ENCODE results near the gene LDLRAD4. TPM values are rescaled to one million over a fixed set of nuclear protein-coding genes. Genes with fewer than 3 reads are reported as not detected.
"Not testable (repeated sequence)": the region's sequence is repeated elsewhere in the genome, so short reads cannot be mapped to it uniquely, and the experiment has no call there.

Gene LDLRAD4
- total and polyA plus RNA-seq, 2 experiments from 2014 or later: 0.73 to 1.9 TPM

GRCh38 chr18:13690060-13690459 is 471.5 kb downstream of the LDLRAD4 start:
- H3K36me3 Mint-ChIP-seq (ENCODE audit: low read depth): peaks cover 44% of the 10 kb centered on the region
- H3K9me2 ChIP-seq (ENCODE audit: insufficient read depth); H3K27ac ChIP-seq (ENCODE audit: low read depth); H3K4me1 ChIP-seq (ENCODE audit: insufficient read depth); H4K20me1 ChIP-seq (replicated peaks; ENCODE audit: insufficient read depth); H3F3A ChIP-seq (replicated peaks; ENCODE audit: low read depth); H3K4me2 ChIP-seq; H3K4me1 Mint-ChIP-seq; H3K36me3 ChIP-seq (ENCODE audit: insufficient read depth); DNase-seq (ENCODE audit: low spot score); H3K4me3 Mint-ChIP-seq; H2AFZ ChIP-seq; H3K27ac Mint-ChIP-seq; H3K27me3 ChIP-seq (ENCODE audit: insufficient read depth); H3K4me3 ChIP-seq; H3K27me3 Mint-ChIP-seq (ENCODE audit: insufficient read depth, low read depth, poor library complexity); ATAC-seq: not testable (repeated sequence)
- peaks cover 44% of the 10 kb centered on the region for H3K9me3 Mint-ChIP-seq
- H3K79me2 ChIP-seq (replicated peaks; ENCODE audit: insufficient read depth): peaks cover 60% of the 10 kb centered on the region

- not testable (repeated sequence) for H3K4me3 Mint-ChIP-seq; H2AFZ ChIP-seq; H3K36me3 ChIP-seq (ENCODE audit: insufficient read depth); ATAC-seq; H3K27me3 ChIP-seq (ENCODE audit: insufficient read depth); H3K4me1 Mint-ChIP-seq; H3K4me1 ChIP-seq (ENCODE audit: insufficient read depth); H3K9me2 ChIP-seq (ENCODE audit: insufficient read depth); H3K4me2 ChIP-seq; H3K27ac ChIP-seq (ENCODE audit: low read depth); H4K20me1 ChIP-seq (replicated peaks; ENCODE audit: insufficient read depth); H3K27ac Mint-ChIP-seq; H3F3A ChIP-seq (replicated peaks; ENCODE audit: low read depth); H3K27me3 Mint-ChIP-seq (ENCODE audit: insufficient read depth, low read depth, poor library complexity); H3K4me3 ChIP-seq; DNase-seq (ENCODE audit: low spot score)
- Mint-ChIP-seq H3K9me3 (peaks cover 59% of the 10 kb centered on the region), H3K36me3 (ENCODE audit: low read depth) (peaks cover 44% of the 10 kb centered on the region)
- peaks cover 88% of the 10 kb centered on the region for H3K79me2 ChIP-seq (replicated peaks; ENCODE audit: insufficient read depth)
Measured at GRCh38 chr18:13695337-13695736, 476.8 kb downstream of the LDLRAD4 start.

GRCh38 chr18:13696961-13697360 is 478.4 kb downstream of the LDLRAD4 start:
- Mint-ChIP-seq H3K36me3 (ENCODE audit: low read depth) (peaks cover 49% of the 10 kb centered on the region), H3K9me3 (peaks cover 66% of the 10 kb centered on the region), H3K27me3 (ENCODE audit: insufficient read depth, low read depth, poor library complexity) (no peaks in the 10 kb centered on the region), H3K4me3 (no peak overlapping the region), H3K27ac (no peak overlapping the region), H3K4me1 (no peaks in the 10 kb centered on the region)
- no peaks in the 10 kb centered on the region for H4K20me1 ChIP-seq (replicated peaks; ENCODE audit: insufficient read depth)
- H3K79me2 ChIP-seq (replicated peaks; ENCODE audit: insufficient read depth): peaks cover 93% of the 10 kb centered on the region
- H3K4me1 ChIP-seq (ENCODE audit: insufficient read depth): no peaks in the 10 kb centered on the region
- DNase-seq (ENCODE audit: low spot score): no peak
- H3K4me3 ChIP-seq: no peak overlapping the region
- no peaks in the 10 kb centered on the region for H3F3A ChIP-seq (replicated peaks; ENCODE audit: low read depth)
- H3K4me2 ChIP-seq: no peak overlapping the region
- no peak overlapping the region for H3K27ac ChIP-seq (ENCODE audit: low read depth)
- 0 out of 2 replicates have a peak, but pooled peaks cover 6% of the 10 kb centered on the region for H3K9me2 ChIP-seq (ENCODE audit: insufficient read depth)
- no peak for ATAC-seq
- H3K36me3 ChIP-seq (ENCODE audit: insufficient read depth): no peaks in the 10 kb centered on the region; the same call in 1 of the 2 replicates
- no peak overlapping the region for H2AFZ ChIP-seq
- no peaks in the 10 kb centered on the region for H3K27me3 ChIP-seq (ENCODE audit: insufficient read depth)
- TF ChIP-seq ZNF331 (CRISPR knock-in tag; IDR thresholded peaks at IDR 0.05; ENCODE audit: low read depth): no peak
- no peak for TF ChIP-seq REST (IDR thresholded peaks at IDR 0.05; ENCODE audit: unreplicated experiment)
- no peak for TF ChIP-seq NANOG (IDR thresholded peaks at IDR 0.05; ENCODE audit: borderline replicate concordance)
- no peak for TF ChIP-seq CREB1 (CRISPR knock-in tag; IDR thresholded peaks at IDR 0.05; ENCODE audit: low read depth)
- TF ChIP-seq ZNF462 (CRISPR knock-in tag; IDR thresholded peaks at IDR 0.05): no peak
- TF ChIP-seq ETS1 (IDR thresholded peaks at IDR 0.05): no peak
- TF ChIP-seq JUNB (IDR thresholded peaks at IDR 0.05; ENCODE audit: unreplicated experiment): no peak

All from GM23338 (cell line).